OCI-LY3 (cell line): ENCODE results near the gene ARID3A.

Experiments used
- H2AFZ ChIP-seq: fragments of 200-600, 300-600 bp; shearing (Covaris generic); 2 replicates; pipeline ENCODE4 v1.6.0; 2014; ENCODE audit warnings: antibody characterized with exemption, low read depth, low read length
- H3K27ac ChIP-seq: fragments of 200-600, 300-600 bp; sonication (generic); 2 replicates; pipeline ENCODE4 v1.5.1; 2014; ENCODE audit warnings: mild to moderate bottlenecking, low read length, moderate library complexity, mixed read lengths
- H3K27me3 ChIP-seq: fragments of 200-600, 300-600 bp; sonication (generic); 2 replicates; pipeline ENCODE4 v1.6.1; 2014; ENCODE audit warnings: low read depth, low read length, mixed read lengths
- H3K36me3 ChIP-seq: fragments of 200-600, 300-600 bp; sonication (generic); replicated peaks from 2 replicates; pipeline ENCODE3; 2014; ENCODE audit warnings: low read depth, low read length, mixed read lengths
- H3K4me1 ChIP-seq: fragments of 300-600, 200-600 bp; sonication (generic); 2 replicates; pipeline ENCODE4 v1.6.1; 2014; ENCODE audit warnings: low read length, mixed read lengths
- H3K4me2 ChIP-seq: fragments of 200-600, 300-600 bp; sonication (generic); 2 replicates; pipeline ENCODE4 v1.6.1; 2014; ENCODE audit warnings: low read length, mixed read lengths
- H3K4me3 ChIP-seq: fragments of 300-600, 200-600 bp; sonication (generic); 2 replicates; pipeline ENCODE4 v1.5.1; 2014; ENCODE audit warnings: antibody characterized with exemption, mild to moderate bottlenecking, low read length, moderate library complexity
- H3K79me2 ChIP-seq: fragments of 300-600, 200-600 bp; shearing (Covaris generic); 2 replicates; pipeline ENCODE4 v1.6.1; 2014; ENCODE audit warnings: mild to moderate bottlenecking, low read length, mixed read lengths
- H3K9ac ChIP-seq: fragments of 300-600, 200-600 bp; shearing (Covaris generic); 2 replicates; pipeline ENCODE4 v1.6.0; 2014; ENCODE audit warnings: mild to moderate bottlenecking, low read length, moderate library complexity
- H3K9me3 ChIP-seq: fragments of 200-600, 300-600 bp; shearing (Covaris generic); 2 replicates; pipeline ENCODE4 v1.6.1; 2014; ENCODE audit warnings: low read length, mixed read lengths; ENCODE audit not compliant: insufficient read depth
- H4K20me1 ChIP-seq: fragments of 200-600, 300-600 bp; sonication (generic); 2 replicates; pipeline ENCODE4 v1.6.1; 2016; ENCODE audit warnings: low read length, mixed read lengths; ENCODE audit not compliant: insufficient read depth
- EZH2phosphoT487 ChIP-seq: fragments of 200-600 bp; shearing (Covaris generic); IDR thresholded peaks from 2 replicates; pipeline ENCODE4 v1.6.1; 2018; ENCODE audit warnings: antibody characterized with exemption, mixed run types, low read depth
- TF ChIP-seq, protein P1 (sequence below): fragments of 200-600, 300-600 bp; sonication (generic); IDR thresholded peaks from 2 replicates; pipeline ENCODE4 v1.5.1; 2014; ENCODE audit warnings: antibody characterized with exemption, low read length, low read depth

The ARID3A gene

DNA sequence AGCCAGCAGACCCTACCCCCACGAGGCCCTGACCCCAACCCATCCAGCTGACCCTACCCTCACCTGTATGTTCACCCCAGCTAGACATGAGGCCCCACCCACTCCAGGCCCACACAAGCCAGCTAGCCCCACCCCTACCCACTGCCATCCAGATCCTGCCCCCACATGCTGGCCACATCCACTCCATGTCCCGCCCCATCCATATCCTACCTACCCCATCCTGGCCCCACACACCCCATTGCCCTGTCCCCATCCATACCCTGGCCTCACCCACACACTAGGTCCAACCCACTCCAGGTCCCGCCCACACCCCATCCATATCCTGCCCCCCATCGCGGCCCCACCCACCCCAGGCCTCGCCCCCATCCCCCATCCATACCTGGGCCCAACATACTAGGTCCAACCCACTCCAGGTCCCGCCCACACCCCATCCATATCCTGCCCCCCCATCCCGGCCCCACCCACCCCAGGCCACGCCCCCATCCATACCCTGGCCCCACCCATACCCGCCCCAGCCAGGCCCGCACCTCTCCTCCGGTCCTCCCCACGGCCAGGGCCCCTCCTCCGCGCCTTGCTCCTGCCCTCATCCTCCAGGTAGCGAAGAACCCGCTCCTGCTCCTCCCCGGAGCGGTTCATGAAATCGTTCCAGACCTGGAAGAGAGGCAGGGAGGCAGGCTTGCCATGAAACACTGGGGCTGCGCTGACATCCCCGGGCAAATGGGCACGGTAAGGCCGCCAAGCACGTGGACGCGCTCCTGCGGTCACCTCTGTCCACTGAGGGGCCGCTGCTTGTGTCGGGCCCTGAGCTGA is 25.3 kb upstream of the ARID3A start:
- Histone ChIP-seq H3K4me2 (no peak overlapping the region), H3K27me3 (no peaks in the 10 kb centered on the region)

GRCh38 chr19:901216-902092 is 24.4 kb upstream of the ARID3A start:
- H3K27me3 ChIP-seq = no peaks in the 10 kb centered on the region
- peaks cover 10% of the 10 kb centered on the region for H3K4me1 ChIP-seq
- no peak overlapping the region for H3K9ac ChIP-seq
- H3K27ac ChIP-seq = no peak overlapping the region
- no peak overlapping the region for H3K4me3 ChIP-seq
- H3K9me3 ChIP-seq = no peaks in the 10 kb centered on the region
- peaks cover 56% of the 10 kb centered on the region for H3K36me3 ChIP-seq
- peaks cover 50% of the 10 kb centered on the region for H3K79me2 ChIP-seq
- H3K4me2 ChIP-seq = no peak overlapping the region
- TF ChIP-seq EZH2phosphoT487 = no peak
- TF ChIP-seq, protein P1, sequence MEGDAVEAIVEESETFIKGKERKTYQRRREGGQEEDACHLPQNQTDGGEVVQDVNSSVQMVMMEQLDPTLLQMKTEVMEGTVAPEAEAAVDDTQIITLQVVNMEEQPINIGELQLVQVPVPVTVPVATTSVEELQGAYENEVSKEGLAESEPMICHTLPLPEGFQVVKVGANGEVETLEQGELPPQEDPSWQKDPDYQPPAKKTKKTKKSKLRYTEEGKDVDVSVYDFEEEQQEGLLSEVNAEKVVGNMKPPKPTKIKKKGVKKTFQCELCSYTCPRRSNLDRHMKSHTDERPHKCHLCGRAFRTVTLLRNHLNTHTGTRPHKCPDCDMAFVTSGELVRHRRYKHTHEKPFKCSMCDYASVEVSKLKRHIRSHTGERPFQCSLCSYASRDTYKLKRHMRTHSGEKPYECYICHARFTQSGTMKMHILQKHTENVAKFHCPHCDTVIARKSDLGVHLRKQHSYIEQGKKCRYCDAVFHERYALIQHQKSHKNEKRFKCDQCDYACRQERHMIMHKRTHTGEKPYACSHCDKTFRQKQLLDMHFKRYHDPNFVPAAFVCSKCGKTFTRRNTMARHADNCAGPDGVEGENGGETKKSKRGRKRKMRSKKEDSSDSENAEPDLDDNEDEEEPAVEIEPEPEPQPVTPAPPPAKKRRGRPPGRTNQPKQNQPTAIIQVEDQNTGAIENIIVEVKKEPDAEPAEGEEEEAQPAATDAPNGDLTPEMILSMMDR = no peak
- H4K20me1 ChIP-seq = peaks cover 60% of the 10 kb centered on the region
- no peak overlapping the region for H2AFZ ChIP-seq

More for the DNA sequence above, 25.3 kb upstream of the ARID3A start:
- Histone ChIP-seq H3K4me1 (peaks cover under 1% of the 10 kb centered on the region; the same call in 1 of the 2 replicates), H3K79me2 (peaks cover 40% of the 10 kb centered on the region), H3K9me3 (no peaks in the 10 kb centered on the region), H3K4me3 (no peak overlapping the region), H2AFZ (no peak overlapping the region), H4K20me1 (peaks cover 60% of the 10 kb centered on the region), H3K9ac (no peak overlapping the region), H3K27ac (no peak overlapping the region), H3K36me3 (peaks cover 54% of the 10 kb centered on the region)
- TF ChIP-seq, protein P1 = no peak
- no peak for TF ChIP-seq EZH2phosphoT487

GRCh38 chr19:902093-902370 is 23.8 kb upstream of the ARID3A start:
- H3K27ac ChIP-seq = no peak overlapping the region
- TF ChIP-seq, protein P1 = no peak
- TF ChIP-seq EZH2phosphoT487 = no peak
- H3K4me2 ChIP-seq = no peak overlapping the region
- H3K36me3 ChIP-seq = peaks cover 56% of the 10 kb centered on the region
- H3K4me3 ChIP-seq = no peak overlapping the region
- H4K20me1 ChIP-seq = peaks cover 60% of the 10 kb centered on the region
- H3K4me1 ChIP-seq = peaks cover 15% of the 10 kb centered on the region
- no peaks in the 10 kb centered on the region for H3K27me3 ChIP-seq
- H3K79me2 ChIP-seq = peaks cover 55% of the 10 kb centered on the region
- H3K9ac ChIP-seq = no peak overlapping the region
- H2AFZ ChIP-seq = no peak overlapping the region
- H3K9me3 ChIP-seq = no peaks in the 10 kb centered on the region

DNA sequence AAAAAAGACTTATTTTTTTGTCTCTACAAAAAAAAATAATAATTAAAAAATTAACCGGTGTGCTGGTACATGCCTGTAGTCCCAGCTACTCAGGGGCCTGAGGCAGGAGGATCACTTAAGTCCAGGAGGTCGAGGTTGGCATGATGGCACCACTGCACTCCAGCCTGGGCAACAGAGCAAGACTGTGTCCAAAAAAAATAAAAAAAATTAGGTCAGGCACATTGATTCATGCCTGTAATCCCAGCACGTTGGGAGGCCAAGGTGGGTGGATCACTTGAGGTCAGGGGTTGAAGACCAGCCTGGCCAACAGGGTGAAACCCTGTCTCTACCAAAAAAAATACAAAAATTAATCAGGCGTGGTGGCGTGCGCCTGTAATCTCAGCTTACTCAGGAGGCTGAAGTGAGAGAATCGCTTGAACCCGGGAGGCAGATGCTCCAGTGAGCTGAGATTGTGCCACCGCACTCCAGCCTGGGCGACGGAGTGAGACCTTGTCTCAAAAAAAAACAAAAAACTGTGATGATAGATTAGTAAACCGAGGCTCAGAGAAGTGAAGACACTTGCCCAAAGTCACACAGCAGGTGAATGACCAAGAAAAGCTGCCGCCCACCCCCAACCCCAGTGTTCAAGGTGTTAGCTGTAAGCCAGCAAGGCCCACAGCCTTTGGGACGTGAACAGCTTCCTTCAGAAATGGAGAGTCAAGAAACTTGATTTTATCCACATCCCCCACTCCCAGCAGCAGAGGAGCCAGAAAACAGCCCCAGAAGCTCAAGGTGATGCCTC is 23.2 kb upstream of the ARID3A start:
- Histone ChIP-seq H3K9ac (no peak overlapping the region), H3K4me1 (peaks cover 21% of the 10 kb centered on the region), H3K9me3 (no peaks in the 10 kb centered on the region), H2AFZ (no peak overlapping the region), H3K27me3 (no peaks in the 10 kb centered on the region), H3K79me2 (peaks cover 61% of the 10 kb centered on the region), H3K4me2 (no peak overlapping the region), H3K27ac (no peak overlapping the region), H3K4me3 (no peak overlapping the region), H4K20me1 (peaks cover 60% of the 10 kb centered on the region), H3K36me3 (peaks cover 52% of the 10 kb centered on the region)
- no peak for TF ChIP-seq EZH2phosphoT487
- TF ChIP-seq, protein P1 = no peak
